AG09319 (cell line): Measurements from ENCODE around the gene MAP2K5.

ENCODE experiments used
- DNase-seq: peaks from one replicate; pipeline ENCODE4 v3.0.0-alpha.2; 2010; ENCODE audit warnings: low read depth; ENCODE audit errors: extremely low read depth
- TF ChIP-seq, protein P1 (sequence below): IDR thresholded peaks from 2 replicates; pipeline ENCODE4 v1.5.1; 2011; ENCODE audit warnings: low read depth, mild to moderate bottlenecking, inconsistent platforms, low read length, moderate library complexity

MAP2K5 gene

DNA sequence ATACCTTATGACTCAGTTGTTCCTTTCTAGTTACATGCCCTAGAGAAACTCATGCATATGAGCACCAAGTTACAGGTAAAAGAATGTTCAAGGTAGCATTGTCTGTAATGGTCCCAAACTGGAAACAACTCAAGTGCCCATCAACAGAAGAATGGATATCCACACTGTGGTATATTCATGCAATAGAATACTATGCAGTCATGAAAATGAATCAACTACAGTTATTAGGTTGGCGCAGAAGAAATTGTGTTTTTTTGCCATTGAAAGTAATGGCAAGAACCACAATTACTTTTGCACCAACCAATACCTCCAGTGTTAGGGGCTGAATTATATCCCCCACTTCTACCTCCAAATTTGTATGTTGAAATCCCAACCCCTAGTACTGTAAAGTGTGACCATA, 307.0 kb downstream of the MAP2K5 start:
- TF ChIP-seq, protein P1, sequence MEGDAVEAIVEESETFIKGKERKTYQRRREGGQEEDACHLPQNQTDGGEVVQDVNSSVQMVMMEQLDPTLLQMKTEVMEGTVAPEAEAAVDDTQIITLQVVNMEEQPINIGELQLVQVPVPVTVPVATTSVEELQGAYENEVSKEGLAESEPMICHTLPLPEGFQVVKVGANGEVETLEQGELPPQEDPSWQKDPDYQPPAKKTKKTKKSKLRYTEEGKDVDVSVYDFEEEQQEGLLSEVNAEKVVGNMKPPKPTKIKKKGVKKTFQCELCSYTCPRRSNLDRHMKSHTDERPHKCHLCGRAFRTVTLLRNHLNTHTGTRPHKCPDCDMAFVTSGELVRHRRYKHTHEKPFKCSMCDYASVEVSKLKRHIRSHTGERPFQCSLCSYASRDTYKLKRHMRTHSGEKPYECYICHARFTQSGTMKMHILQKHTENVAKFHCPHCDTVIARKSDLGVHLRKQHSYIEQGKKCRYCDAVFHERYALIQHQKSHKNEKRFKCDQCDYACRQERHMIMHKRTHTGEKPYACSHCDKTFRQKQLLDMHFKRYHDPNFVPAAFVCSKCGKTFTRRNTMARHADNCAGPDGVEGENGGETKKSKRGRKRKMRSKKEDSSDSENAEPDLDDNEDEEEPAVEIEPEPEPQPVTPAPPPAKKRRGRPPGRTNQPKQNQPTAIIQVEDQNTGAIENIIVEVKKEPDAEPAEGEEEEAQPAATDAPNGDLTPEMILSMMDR: no peak
- DNase-seq: no peak

GRCh38 chr15:67850336-67850735, 307.8 kb downstream of the MAP2K5 start:
- no peak for DNase-seq
- TF ChIP-seq, protein P1: no peak

GRCh38 chr15:67850994-67851571, 308.6 kb downstream of the MAP2K5 start:
- no peak for DNase-seq
- TF ChIP-seq, protein P1: no peak

- no peak for DNase-seq
- TF ChIP-seq, protein P1: no peak
Observed at GRCh38 chr15:67852418-67852817, 309.9 kb downstream of the MAP2K5 start.

GRCh38 chr15:67853454-67853853, 311.0 kb downstream of the MAP2K5 start:
- no peak for DNase-seq
- TF ChIP-seq, protein P1: no peak

GRCh38 chr15:67854358-67854757, 311.9 kb downstream of the MAP2K5 start:
- DNase-seq: no peak
- TF ChIP-seq, protein P1: no peak

- DNase-seq: no peak
- TF ChIP-seq, protein P1: no peak
Observed at GRCh38 chr15:67855842-67856241, 313.3 kb downstream of the MAP2K5 start.
